ENCODE results near the gene AZGP1. TPM values are rescaled to one million over a fixed set of nuclear protein-coding genes. Genes with fewer than 3 reads are reported as not detected.

Gene AZGP1
- total RNA-seq, 1 donor from 2014 or later = not detected

DNA sequence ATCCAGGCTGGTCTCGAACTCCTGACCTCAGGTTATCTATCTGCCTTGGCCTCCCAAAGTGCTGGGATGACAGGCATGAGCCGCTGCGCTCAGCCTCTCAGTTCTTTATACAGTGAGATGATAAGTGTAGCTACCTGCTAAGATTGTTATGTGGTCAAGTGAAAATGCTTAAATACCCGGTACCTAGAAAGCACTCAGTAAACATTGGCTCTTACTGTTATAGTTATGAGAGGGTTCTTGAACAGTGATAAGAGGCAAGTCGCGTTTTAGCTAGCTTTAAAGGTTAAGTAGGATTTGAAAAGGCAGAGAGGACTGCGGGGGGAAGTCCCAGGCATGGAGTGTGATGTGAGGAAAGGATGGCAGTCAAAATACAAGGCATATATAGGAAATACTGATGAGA lies 44.1 kb upstream of the AZGP1 start:
- TF ChIP-seq, protein P1, sequence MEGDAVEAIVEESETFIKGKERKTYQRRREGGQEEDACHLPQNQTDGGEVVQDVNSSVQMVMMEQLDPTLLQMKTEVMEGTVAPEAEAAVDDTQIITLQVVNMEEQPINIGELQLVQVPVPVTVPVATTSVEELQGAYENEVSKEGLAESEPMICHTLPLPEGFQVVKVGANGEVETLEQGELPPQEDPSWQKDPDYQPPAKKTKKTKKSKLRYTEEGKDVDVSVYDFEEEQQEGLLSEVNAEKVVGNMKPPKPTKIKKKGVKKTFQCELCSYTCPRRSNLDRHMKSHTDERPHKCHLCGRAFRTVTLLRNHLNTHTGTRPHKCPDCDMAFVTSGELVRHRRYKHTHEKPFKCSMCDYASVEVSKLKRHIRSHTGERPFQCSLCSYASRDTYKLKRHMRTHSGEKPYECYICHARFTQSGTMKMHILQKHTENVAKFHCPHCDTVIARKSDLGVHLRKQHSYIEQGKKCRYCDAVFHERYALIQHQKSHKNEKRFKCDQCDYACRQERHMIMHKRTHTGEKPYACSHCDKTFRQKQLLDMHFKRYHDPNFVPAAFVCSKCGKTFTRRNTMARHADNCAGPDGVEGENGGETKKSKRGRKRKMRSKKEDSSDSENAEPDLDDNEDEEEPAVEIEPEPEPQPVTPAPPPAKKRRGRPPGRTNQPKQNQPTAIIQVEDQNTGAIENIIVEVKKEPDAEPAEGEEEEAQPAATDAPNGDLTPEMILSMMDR (IDR thresholded peaks at IDR 0.05; ENCODE audit: unreplicated experiment) = no peak
- no peak for DNase-seq (ENCODE audit: low spot score)
- no peaks in the 10 kb centered on the region for H3K9me3 Mint-ChIP-seq (ENCODE audit: unreplicated experiment)
- peak overlapping the region; percentile 32 for H3K27ac Mint-ChIP-seq (ENCODE audit: unreplicated experiment)
- peaks cover 17% of the 10 kb centered on the region for H3K4me1 Mint-ChIP-seq (ENCODE audit: unreplicated experiment)
- no peak overlapping the region for H3K4me3 Mint-ChIP-seq (ENCODE audit: unreplicated experiment)
- H3K36me3 Mint-ChIP-seq (ENCODE audit: low read depth, unreplicated experiment) = peaks cover 34% of the 10 kb centered on the region
- peaks cover 12% of the 10 kb centered on the region for H3K27me3 Mint-ChIP-seq (ENCODE audit: unreplicated experiment)

DNA sequence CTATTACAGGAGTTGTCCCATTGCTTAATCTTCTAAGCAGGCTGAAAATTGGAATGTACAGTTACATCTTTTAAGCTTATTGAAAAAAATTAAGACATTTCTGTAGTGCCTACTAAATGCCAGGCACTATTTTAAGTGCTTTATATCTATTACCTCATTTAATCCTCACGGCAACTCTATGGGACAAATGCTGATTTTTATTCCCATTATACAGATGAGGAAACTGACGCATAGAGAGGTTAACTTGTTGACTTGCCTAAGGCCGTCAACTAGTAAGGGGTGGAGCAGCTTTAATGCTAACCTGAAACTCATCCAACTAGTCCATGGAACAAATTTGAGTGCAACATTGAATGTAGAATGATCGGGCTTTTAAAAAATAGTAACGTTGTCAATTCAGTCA lies 42.0 kb upstream of the AZGP1 start:
- peaks cover 17% of the 10 kb centered on the region for H3K4me1 Mint-ChIP-seq (ENCODE audit: unreplicated experiment)
- peaks cover 21% of the 10 kb centered on the region for H3K36me3 Mint-ChIP-seq (ENCODE audit: low read depth, unreplicated experiment)
- DNase-seq (ENCODE audit: low spot score) = no peak
- TF ChIP-seq, protein P1 (IDR thresholded peaks at IDR 0.05; ENCODE audit: unreplicated experiment) = no peak
- peak overlapping the region; percentile 38 for H3K4me3 Mint-ChIP-seq (ENCODE audit: unreplicated experiment)
- H3K27me3 Mint-ChIP-seq (ENCODE audit: unreplicated experiment) = peaks cover 12% of the 10 kb centered on the region
- no peaks in the 10 kb centered on the region for H3K9me3 Mint-ChIP-seq (ENCODE audit: unreplicated experiment)
- peak overlapping the region; percentile 54 for H3K27ac Mint-ChIP-seq (ENCODE audit: unreplicated experiment)

DNA sequence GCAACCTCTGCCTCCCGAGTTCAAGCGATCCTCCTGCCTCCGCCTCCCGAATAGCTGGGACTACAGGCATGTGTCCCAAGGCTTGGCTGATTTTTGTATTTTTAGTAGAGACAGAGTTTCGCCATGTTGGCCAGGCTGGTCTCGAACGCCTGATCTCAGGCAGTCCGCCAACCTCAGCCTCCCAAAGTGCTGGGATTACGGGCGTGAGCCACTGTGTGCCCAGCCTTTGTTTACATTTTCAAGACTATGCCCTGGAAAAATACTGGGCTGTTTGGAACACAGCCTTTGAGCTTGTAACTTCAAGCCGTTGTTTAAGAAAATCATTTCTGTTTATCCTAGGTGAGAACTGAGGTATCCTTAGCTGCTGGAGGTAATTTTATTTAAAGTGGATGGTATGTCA lies 41.5 kb upstream of the AZGP1 start:
- no peaks in the 10 kb centered on the region for H3K9me3 Mint-ChIP-seq (ENCODE audit: unreplicated experiment)
- DNase-seq (ENCODE audit: low spot score) = no peak
- H3K27ac Mint-ChIP-seq (ENCODE audit: unreplicated experiment) = no peak overlapping the region
- H3K27me3 Mint-ChIP-seq (ENCODE audit: unreplicated experiment) = peaks cover 12% of the 10 kb centered on the region
- H3K36me3 Mint-ChIP-seq (ENCODE audit: low read depth, unreplicated experiment) = peaks cover 16% of the 10 kb centered on the region
- H3K4me3 Mint-ChIP-seq (ENCODE audit: unreplicated experiment) = no peak overlapping the region
- TF ChIP-seq, protein P1 (IDR thresholded peaks at IDR 0.05; ENCODE audit: unreplicated experiment) = no peak
- peaks cover 17% of the 10 kb centered on the region for H3K4me1 Mint-ChIP-seq (ENCODE audit: unreplicated experiment)

DNA sequence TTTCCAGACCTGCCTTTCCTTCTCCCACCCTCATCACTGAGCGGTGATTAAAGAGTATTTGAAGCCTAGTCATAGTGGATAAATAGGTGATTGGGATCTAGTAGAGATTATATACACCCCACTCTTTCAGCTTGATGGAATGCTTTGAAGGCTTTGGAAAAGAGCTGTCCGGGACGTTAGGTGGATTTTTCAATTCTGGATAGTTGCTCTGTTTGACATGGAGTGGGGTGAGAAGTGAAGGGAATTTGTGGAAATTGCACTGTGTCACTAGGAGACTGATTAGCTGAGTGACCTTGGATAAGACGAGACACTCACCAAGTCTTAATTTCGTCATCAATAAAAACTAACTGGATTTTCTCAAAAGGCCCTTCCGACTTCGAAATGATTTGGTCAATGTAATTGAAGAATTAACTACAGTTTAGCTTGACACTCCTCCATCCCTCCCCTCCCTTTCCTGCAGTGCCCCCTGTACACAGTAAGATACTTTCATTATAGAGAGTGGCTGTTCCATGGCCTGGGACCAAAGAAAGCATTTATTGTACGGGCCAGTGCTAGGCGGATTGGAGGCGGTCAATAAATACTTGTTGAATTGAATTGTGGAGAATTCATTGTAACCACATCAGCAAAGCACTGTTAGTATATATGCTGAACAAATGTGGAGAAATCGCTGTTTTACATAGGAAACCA lies 40.5 kb upstream of the AZGP1 start:
- TF ChIP-seq, protein P1 (IDR thresholded peaks at IDR 0.05; ENCODE audit: unreplicated experiment) = no peak
- no peak for DNase-seq (ENCODE audit: low spot score)
- H3K4me3 Mint-ChIP-seq (ENCODE audit: unreplicated experiment) = peak overlapping the region; percentile 99
- peak overlapping the region; percentile 98 for H3K27ac Mint-ChIP-seq (ENCODE audit: unreplicated experiment)
- H3K27me3 Mint-ChIP-seq (ENCODE audit: unreplicated experiment) = peaks cover 12% of the 10 kb centered on the region
- no peaks in the 10 kb centered on the region for H3K9me3 Mint-ChIP-seq (ENCODE audit: unreplicated experiment)
- peaks cover 14% of the 10 kb centered on the region for H3K36me3 Mint-ChIP-seq (ENCODE audit: low read depth, unreplicated experiment)
- peaks cover 17% of the 10 kb centered on the region for H3K4me1 Mint-ChIP-seq (ENCODE audit: unreplicated experiment)

All from endothelial cell (in vitro differentiated cells).